Measurements from ENCODE around the gene POLR2J.
A peak's percentile ranks its signal among the peaks of the same experiment; 100 is the strongest.
"Not testable (repeated sequence)": the region's sequence is repeated elsewhere in the genome, so short reads cannot be mapped to it uniquely, and the experiment has no call there.

Gene POLR2J

GRCh38 chr7:102456327-102456726 is 22.4 kb downstream of the POLR2J start:
- H3K14ac ChIP-seq (ENCODE audit: low read length in 2 of 2), result no peak overlapping the region
- peaks cover 2% of the 10 kb centered on the region for H3K4me1 ChIP-seq (ENCODE audit: control insufficient read depth, insufficient read depth, low read depth, low read length)
- H2BK15ac ChIP-seq (ENCODE audit: low read depth, poor library complexity, severe bottlenecking), result no peak overlapping the region
- no peak overlapping the region for H3K18ac ChIP-seq (ENCODE audit: low read depth in 1 of 2, low read length in 2 of 2)
- no peak overlapping the region for H2BK5ac ChIP-seq (ENCODE audit: low read depth, low read length, poor library complexity, severe bottlenecking)
- H3K4me3 ChIP-seq (ENCODE audit: insufficient read depth in 1 of 2, low read depth in 1 of 2, low read length in 2 of 2), result no peak overlapping the region
- H3K79me1 ChIP-seq (replicated peaks; ENCODE audit: low read length, poor library complexity, severe bottlenecking), result peaks cover 12% of the 10 kb centered on the region
- no peaks in the 10 kb centered on the region for H3K9me3 ChIP-seq (ENCODE audit: control insufficient read depth, low read length)
- 93% methylated on average over 10 of the region's 10 CpGs for WGBS
- no peak overlapping the region for H2BK12ac ChIP-seq (ENCODE audit: low read length in 2 of 2)
- H3K4me2 ChIP-seq (ENCODE audit: low read length, poor library complexity, severe bottlenecking), result no peak overlapping the region
- H4K8ac ChIP-seq (ENCODE audit: low read length), result no peak overlapping the region
- no peak overlapping the region for H2BK120ac ChIP-seq (ENCODE audit: low read depth, low read length)
- H2AFZ ChIP-seq (ENCODE audit: low read depth, low read length), result no peak overlapping the region
- H3K27ac ChIP-seq (ENCODE audit: low read length, poor library complexity, severe bottlenecking), result no peak overlapping the region
- no peaks in the 10 kb centered on the region for H3K27me3 ChIP-seq (ENCODE audit: control insufficient read depth in 1 of 2, insufficient read depth in 1 of 2, low read length in 2 of 2)
- no peak overlapping the region for H3K23ac ChIP-seq (ENCODE audit: low read length in 2 of 2)
- no peak overlapping the region for H2AK5ac ChIP-seq (ENCODE audit: low read length, severe bottlenecking)
- H3K9ac ChIP-seq (ENCODE audit: low read length), result no peak overlapping the region
- peaks cover 31 to 49% of the 10 kb centered on the region in 2 experiments for H3K36me3 ChIP-seq (ENCODE audit: control insufficient read depth in 1 of 2, insufficient read depth in 2 of 2, low read depth in 1 of 2, low read length in 2 of 2)
- no peak overlapping the region for H4K91ac ChIP-seq (ENCODE audit: low read length)
- no peak for DNase-seq
- no peak overlapping the region for H3K4ac ChIP-seq (ENCODE audit: low read depth in 1 of 2, low read length in 2 of 2)

GRCh38 chr7:102455596-102455995 is 23.1 kb downstream of the POLR2J start:
- 93% methylated on average over 11 of the region's 11 CpGs for WGBS
- no peak overlapping the region for H2BK5ac ChIP-seq (ENCODE audit: low read depth, low read length, poor library complexity, severe bottlenecking)
- no peak overlapping the region for H4K8ac ChIP-seq (ENCODE audit: low read length)
- H3K27me3 ChIP-seq (ENCODE audit: control insufficient read depth in 1 of 2, insufficient read depth in 1 of 2, low read length in 2 of 2), result no peaks in the 10 kb centered on the region
- no peak overlapping the region for H3K4me3 ChIP-seq (ENCODE audit: insufficient read depth in 1 of 2, low read depth in 1 of 2, low read length in 2 of 2)
- no peaks in the 10 kb centered on the region for H3K9me3 ChIP-seq (ENCODE audit: control insufficient read depth, low read length)
- H2AFZ ChIP-seq (ENCODE audit: low read depth, low read length), result no peak overlapping the region
- no peak overlapping the region for H3K9ac ChIP-seq (ENCODE audit: low read length)
- peaks cover 2% of the 10 kb centered on the region for H3K4me1 ChIP-seq (ENCODE audit: control insufficient read depth, insufficient read depth, low read depth, low read length)
- no peak overlapping the region for H3K18ac ChIP-seq (ENCODE audit: low read depth in 1 of 2, low read length in 2 of 2)
- no peak overlapping the region for H4K91ac ChIP-seq (ENCODE audit: low read length)
- H2BK120ac ChIP-seq (ENCODE audit: low read depth, low read length), result no peak overlapping the region
- H2AK5ac ChIP-seq (ENCODE audit: low read length, severe bottlenecking), result no peak overlapping the region
- no peak overlapping the region for H3K14ac ChIP-seq (ENCODE audit: low read length in 2 of 2)
- no peak overlapping the region for H3K23ac ChIP-seq (ENCODE audit: low read length in 2 of 2)
- H3K79me1 ChIP-seq (replicated peaks; ENCODE audit: low read length, poor library complexity, severe bottlenecking), result peaks cover 8% of the 10 kb centered on the region
- H2BK15ac ChIP-seq (ENCODE audit: low read depth, poor library complexity, severe bottlenecking), result no peak overlapping the region
- no peak overlapping the region for H2BK12ac ChIP-seq (ENCODE audit: low read length in 2 of 2)
- no peak overlapping the region for H3K27ac ChIP-seq (ENCODE audit: low read length, poor library complexity, severe bottlenecking)
- H3K4me2 ChIP-seq (ENCODE audit: low read length, poor library complexity, severe bottlenecking), result no peak overlapping the region
- H3K4ac ChIP-seq (ENCODE audit: low read depth in 1 of 2, low read length in 2 of 2), result no peak overlapping the region
- DNase-seq, result no peak
- H3K36me3 ChIP-seq (ENCODE audit: control insufficient read depth in 1 of 2, insufficient read depth in 2 of 2, low read depth in 1 of 2, low read length in 2 of 2), result peaks cover 31 to 46% of the 10 kb centered on the region in 2 experiments

- H3K14ac ChIP-seq (ENCODE audit: low read length in 2 of 2); H3K4ac ChIP-seq (ENCODE audit: low read depth in 1 of 2, low read length in 2 of 2); H3K27ac ChIP-seq (ENCODE audit: low read length, poor library complexity, severe bottlenecking); H2BK120ac ChIP-seq (ENCODE audit: low read depth, low read length); H3K18ac ChIP-seq (ENCODE audit: low read depth in 1 of 2, low read length in 2 of 2); H2BK12ac ChIP-seq (ENCODE audit: low read length in 2 of 2); DNase-seq; H2AK5ac ChIP-seq (ENCODE audit: low read length, severe bottlenecking); H2BK5ac ChIP-seq (ENCODE audit: low read depth, low read length, poor library complexity, severe bottlenecking); H3K4me1 ChIP-seq (ENCODE audit: control insufficient read depth, insufficient read depth, low read depth, low read length); H2AFZ ChIP-seq (ENCODE audit: low read depth, low read length); H3K9ac ChIP-seq (ENCODE audit: low read length); H4K8ac ChIP-seq (ENCODE audit: low read length); H4K91ac ChIP-seq (ENCODE audit: low read length); H2BK15ac ChIP-seq (ENCODE audit: low read depth, poor library complexity, severe bottlenecking); H3K4me2 ChIP-seq (ENCODE audit: low read length, poor library complexity, severe bottlenecking); H3K9me3 ChIP-seq (ENCODE audit: control insufficient read depth, low read length); H3K27me3 ChIP-seq (ENCODE audit: control insufficient read depth in 1 of 2, insufficient read depth in 1 of 2, low read length in 2 of 2); H3K4me3 ChIP-seq (ENCODE audit: insufficient read depth in 1 of 2, low read depth in 1 of 2, low read length in 2 of 2); H3K79me1 ChIP-seq (replicated peaks; ENCODE audit: low read length, poor library complexity, severe bottlenecking); H3K23ac ChIP-seq (ENCODE audit: low read length in 2 of 2): not testable (repeated sequence)
- WGBS, result 95% methylated on average over 8 of the region's 10 CpGs
- H3K36me3 ChIP-seq (ENCODE audit: control insufficient read depth in 1 of 2, insufficient read depth in 2 of 2, low read depth in 1 of 2, low read length in 2 of 2), result peaks cover 31 to 41% of the 10 kb centered on the region in 2 experiments
Observed at GRCh38 chr7:102454932-102455331, 23.8 kb downstream of the POLR2J start.

- no peak overlapping the region for H2BK120ac ChIP-seq (ENCODE audit: low read depth, low read length)
- no peak overlapping the region for H2AK5ac ChIP-seq (ENCODE audit: low read length, severe bottlenecking)
- peaks cover 4% of the 10 kb centered on the region for H3K79me1 ChIP-seq (replicated peaks; ENCODE audit: low read length, poor library complexity, severe bottlenecking)
- H2AFZ ChIP-seq (ENCODE audit: low read depth, low read length), result no peak overlapping the region
- H2BK12ac ChIP-seq (ENCODE audit: low read length in 2 of 2), result no peak overlapping the region
- H3K36me3 ChIP-seq (ENCODE audit: control insufficient read depth in 1 of 2, insufficient read depth in 2 of 2, low read depth in 1 of 2, low read length in 2 of 2), result peaks cover 31 to 38% of the 10 kb centered on the region in 2 experiments
- H3K4me1 ChIP-seq (ENCODE audit: control insufficient read depth, insufficient read depth, low read depth, low read length), result peaks cover 2% of the 10 kb centered on the region
- H3K9me3 ChIP-seq (ENCODE audit: control insufficient read depth, low read length), result no peaks in the 10 kb centered on the region
- H3K18ac ChIP-seq (ENCODE audit: low read depth in 1 of 2, low read length in 2 of 2), result no peak overlapping the region
- H4K91ac ChIP-seq (ENCODE audit: low read length), result no peak overlapping the region
- WGBS, result 82% methylated on average over 12 of the region's 12 CpGs
- DNase-seq, result no peak
- H2BK5ac ChIP-seq (ENCODE audit: low read depth, low read length, poor library complexity, severe bottlenecking), result no peak overlapping the region
- H3K23ac ChIP-seq (ENCODE audit: low read length in 2 of 2), result no peak overlapping the region
- H2BK15ac ChIP-seq (ENCODE audit: low read depth, poor library complexity, severe bottlenecking), result no peak overlapping the region
- no peaks in the 10 kb centered on the region for H3K27me3 ChIP-seq (ENCODE audit: control insufficient read depth in 1 of 2, insufficient read depth in 1 of 2, low read length in 2 of 2)
- peak overlapping the region in 1 of 2 experiments; percentile 11 for H3K14ac ChIP-seq (ENCODE audit: low read length in 2 of 2)
- H3K9ac ChIP-seq (ENCODE audit: low read length), result no peak overlapping the region
- H4K8ac ChIP-seq (ENCODE audit: low read length), result no peak overlapping the region
- no peak overlapping the region for H3K4me3 ChIP-seq (ENCODE audit: insufficient read depth in 1 of 2, low read depth in 1 of 2, low read length in 2 of 2)
- no peak overlapping the region for H3K4ac ChIP-seq (ENCODE audit: low read depth in 1 of 2, low read length in 2 of 2)
- no peak overlapping the region for H3K4me2 ChIP-seq (ENCODE audit: low read length, poor library complexity, severe bottlenecking)
- no peak overlapping the region for H3K27ac ChIP-seq (ENCODE audit: low read length, poor library complexity, severe bottlenecking)
Observed at GRCh38 chr7:102454468-102454867, 24.3 kb downstream of the POLR2J start.
